OCI-LY7 (cell line): ENCODE data around the gene KIAA1671.

Experiments used
- EZH2phosphoT487 ChIP-seq: fragments of 200-600 bp; sonication (generic); IDR thresholded peaks from 2 replicates; pipeline ENCODE4 v1.6.1; 2018; ENCODE audit warnings: low read depth, borderline replicate concordance, mild to moderate bottlenecking, mixed run types, antibody characterized with exemption, low read length, moderate library complexity, mixed read lengths
- TF ChIP-seq, protein P1 (sequence below): fragments of 200-600 bp; sonication (generic); conservative IDR thresholded peaks from 2 replicates; pipeline ENCODE4 v1.5.1; 2014; ENCODE audit warnings: mild to moderate bottlenecking, antibody characterized with exemption, low read length, moderate library complexity, mixed read lengths

DNA sequence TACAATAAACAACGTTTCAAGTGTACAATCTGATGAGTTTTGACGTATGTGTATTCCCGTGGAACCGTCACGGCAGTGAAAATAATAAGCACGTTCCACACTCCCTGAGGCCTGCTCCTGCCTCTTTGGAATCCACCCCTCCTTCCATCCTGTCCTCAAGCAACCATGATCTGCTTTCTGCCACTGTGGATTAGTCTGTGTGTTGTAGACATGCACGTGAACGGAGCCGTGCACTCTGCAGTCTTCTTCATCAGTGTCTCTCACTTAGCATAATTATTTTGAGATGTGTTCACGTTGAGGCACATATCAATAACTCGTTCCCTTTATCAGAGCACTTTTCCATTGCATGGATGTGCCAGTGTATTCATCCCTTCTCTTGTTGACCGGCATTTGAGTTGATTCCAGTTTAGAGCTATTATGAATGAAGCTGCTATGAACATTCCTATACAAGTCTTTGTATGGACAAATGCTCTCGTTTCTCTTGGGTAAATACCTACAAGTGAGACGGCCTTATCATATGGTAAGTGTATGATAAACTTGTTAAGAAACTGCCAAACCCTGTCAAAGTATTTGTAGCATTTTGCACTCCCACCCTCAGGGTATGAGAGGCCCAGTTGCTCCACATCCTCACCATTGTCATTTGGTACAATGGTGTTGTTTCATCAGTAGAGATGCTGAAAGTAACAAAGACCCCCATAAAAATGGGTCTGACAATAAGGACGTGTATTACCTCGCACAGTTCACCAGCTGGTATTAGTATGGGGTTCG, 144.3 kb downstream of the KIAA1671 start:
- TF ChIP-seq, protein P1, sequence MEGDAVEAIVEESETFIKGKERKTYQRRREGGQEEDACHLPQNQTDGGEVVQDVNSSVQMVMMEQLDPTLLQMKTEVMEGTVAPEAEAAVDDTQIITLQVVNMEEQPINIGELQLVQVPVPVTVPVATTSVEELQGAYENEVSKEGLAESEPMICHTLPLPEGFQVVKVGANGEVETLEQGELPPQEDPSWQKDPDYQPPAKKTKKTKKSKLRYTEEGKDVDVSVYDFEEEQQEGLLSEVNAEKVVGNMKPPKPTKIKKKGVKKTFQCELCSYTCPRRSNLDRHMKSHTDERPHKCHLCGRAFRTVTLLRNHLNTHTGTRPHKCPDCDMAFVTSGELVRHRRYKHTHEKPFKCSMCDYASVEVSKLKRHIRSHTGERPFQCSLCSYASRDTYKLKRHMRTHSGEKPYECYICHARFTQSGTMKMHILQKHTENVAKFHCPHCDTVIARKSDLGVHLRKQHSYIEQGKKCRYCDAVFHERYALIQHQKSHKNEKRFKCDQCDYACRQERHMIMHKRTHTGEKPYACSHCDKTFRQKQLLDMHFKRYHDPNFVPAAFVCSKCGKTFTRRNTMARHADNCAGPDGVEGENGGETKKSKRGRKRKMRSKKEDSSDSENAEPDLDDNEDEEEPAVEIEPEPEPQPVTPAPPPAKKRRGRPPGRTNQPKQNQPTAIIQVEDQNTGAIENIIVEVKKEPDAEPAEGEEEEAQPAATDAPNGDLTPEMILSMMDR: no peak
- no peak for TF ChIP-seq EZH2phosphoT487
